Mammary epithelial cell (primary cell): ENCODE measurements around the gene RUFY3.

Source experiments
- CTCF ChIP-seq, 2 donors: IDR thresholded peaks in 1 of 2; conservative IDR thresholded peaks in 1 of 2; 2 replicates each; pipeline ENCODE4 v1.5.1; 2011 to 2012; ENCODE audit warnings: inconsistent platforms in 2 of 2, low read length in 2 of 2, mild to moderate bottlenecking in 2 of 2, control low read depth in 1 of 2, low read depth in 1 of 2; ENCODE audit not compliant: insufficient read depth in 1 of 2; ENCODE audit errors: extremely low read depth in 1 of 2
- EZH2 ChIP-seq: IDR thresholded peaks from 2 replicates; pipeline ENCODE4 v1.6.1; 2012; ENCODE audit warnings: low read length, inconsistent platforms, borderline replicate concordance

GRCh38 chr4:70741867-70742658, 20.3 kb downstream of the RUFY3 start:
- no peak for TF ChIP-seq CTCF (conservative IDR thresholded peaks at IDR 0.05 in 1 of 2, IDR thresholded peaks at IDR 0.05 in 1 of 2; ENCODE audit: extremely low read depth in 1 of 2, insufficient read depth in 1 of 2, low read depth in 1 of 2, low read length in 2 of 2)
- TF ChIP-seq EZH2 = no peak
